ENCODE results near the gene SLC12A9. TPM values are rescaled to one million over a fixed set of nuclear protein-coding genes. Genes with fewer than 3 reads are reported as not detected.

Gene SLC12A9
- total RNA-seq, 1 donor from 2014 or later, result 27.7 TPM

DNA sequence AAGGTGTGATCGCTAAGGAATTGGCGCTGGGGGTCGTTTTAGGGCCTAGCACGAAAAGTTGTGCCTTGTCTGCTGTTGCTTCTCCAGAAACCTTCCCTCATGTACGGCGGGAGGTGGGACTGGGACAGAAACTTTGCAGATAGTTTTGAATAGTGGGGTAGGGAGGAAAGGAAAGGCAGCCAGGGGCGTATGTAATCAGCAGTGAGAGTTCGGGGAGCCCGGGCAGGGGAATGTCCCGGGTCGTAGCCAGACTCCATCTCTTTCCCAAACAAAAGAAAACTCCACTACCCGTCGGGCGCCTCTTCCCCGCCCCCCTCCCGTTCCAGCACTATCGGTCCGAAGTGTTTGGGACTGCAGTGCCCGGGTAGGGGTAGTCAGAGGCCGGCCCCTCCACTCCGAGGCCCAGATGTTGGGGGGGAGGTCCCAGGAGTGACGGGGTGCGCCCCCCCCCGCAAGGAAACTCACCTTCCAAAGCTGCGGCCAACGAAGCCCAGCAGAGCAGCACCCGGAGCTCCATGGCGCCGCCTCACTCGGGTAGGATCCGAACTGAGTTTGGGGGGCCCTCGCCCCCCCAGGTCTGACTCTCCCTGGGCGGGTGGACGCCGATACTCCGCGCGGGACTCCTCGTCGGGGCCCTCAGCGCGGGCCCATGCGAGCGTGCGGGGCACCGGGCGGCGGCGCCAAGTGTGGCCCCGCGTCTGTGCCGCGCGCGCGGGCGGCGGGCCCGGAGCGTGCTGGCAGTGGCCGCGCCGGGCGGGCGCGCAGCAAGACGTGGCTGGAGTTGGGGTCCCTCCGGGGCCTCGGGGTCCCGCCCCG, 25.8 kb upstream of the SLC12A9 start:
- Mint-ChIP-seq H3K9me3 (no peaks in the 10 kb centered on the region), H3K36me3 (ENCODE audit: low read depth) (peaks cover 2% of the 10 kb centered on the region), H3K27me3 (ENCODE audit: low read depth) (peaks cover 3% of the 10 kb centered on the region), H3K4me1 (peaks cover 28% of the 10 kb centered on the region), H3K4me3 (peak overlapping the region; percentile 98), H3K27ac (ENCODE audit: unreplicated experiment) (peak overlapping the region; percentile 97)
- DNase-seq (ENCODE audit: low read depth, low spot score), result no peak
- no peak for TF ChIP-seq CTCF (conservative IDR thresholded peaks at IDR 0.05)

DNA sequence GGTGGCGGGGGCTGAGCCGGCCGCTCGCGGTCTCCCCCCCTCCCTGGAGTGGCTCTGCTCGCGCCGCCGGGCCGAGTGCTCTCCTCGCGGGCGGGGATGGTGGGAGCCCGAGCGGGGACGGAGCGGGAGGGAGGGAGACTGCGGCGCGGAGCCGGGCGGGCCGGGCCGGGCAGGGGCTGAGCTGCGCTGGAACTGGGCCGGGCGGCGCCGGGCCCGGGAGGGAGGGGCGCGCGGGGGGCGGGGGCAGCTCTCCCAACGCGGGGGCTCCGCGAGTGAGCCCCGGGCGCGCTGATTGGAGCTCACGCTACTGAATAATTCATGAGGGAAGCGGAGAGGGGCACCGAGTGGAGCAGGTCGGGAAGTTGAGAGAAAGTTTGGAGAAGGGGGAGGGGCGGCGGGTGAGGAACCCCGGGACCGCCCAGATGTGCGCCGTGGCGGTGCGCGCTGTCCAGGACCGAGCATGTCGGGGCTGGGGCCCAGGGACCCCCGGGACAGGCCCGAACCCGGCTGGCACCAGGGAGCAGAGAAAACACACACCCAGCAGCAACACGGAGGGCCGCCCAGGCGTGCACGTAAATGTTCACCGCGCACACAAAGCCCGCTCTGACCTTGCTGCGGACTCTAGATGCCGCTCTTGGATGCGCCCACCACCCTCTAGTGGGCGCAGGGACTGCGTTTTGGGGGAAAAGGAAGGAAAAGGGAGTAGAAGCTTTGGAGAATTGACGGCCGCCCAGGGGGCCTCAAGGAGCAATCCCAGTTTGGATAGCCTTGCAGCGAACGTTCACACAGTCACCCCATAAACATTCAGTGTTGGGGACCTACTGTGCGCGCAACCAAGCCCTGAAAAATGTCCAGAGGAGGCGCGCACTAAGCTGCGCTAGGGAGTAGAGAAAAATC, 24.9 kb upstream of the SLC12A9 start, which contains the start of gene EPHB4:
EPHB4 (minus strand) TSS at position 194 of the 897 bp plus-strand sequence. CDS start 493 bp downstream, outside the sequence.
- DNase-seq (ENCODE audit: low read depth, low spot score), result peak; percentile 82
- H3K4me3 Mint-ChIP-seq, result peak within 1 kb of the TSS; percentile 99
- H3K4me1 Mint-ChIP-seq, result peaks cover 28% of the 10 kb centered on the region
- H3K9me3 Mint-ChIP-seq, result no peaks in the 10 kb centered on the region
- H3K36me3 Mint-ChIP-seq (ENCODE audit: low read depth), result peaks cover 2% of the 10 kb centered on the region
- TF ChIP-seq CTCF (conservative IDR thresholded peaks at IDR 0.05), result peak; percentile 57
- peaks cover 3% of the 10 kb centered on the region for H3K27me3 Mint-ChIP-seq (ENCODE audit: low read depth)
- H3K27ac Mint-ChIP-seq (ENCODE audit: unreplicated experiment), result peak within 1 kb of the TSS; percentile 99

DNA sequence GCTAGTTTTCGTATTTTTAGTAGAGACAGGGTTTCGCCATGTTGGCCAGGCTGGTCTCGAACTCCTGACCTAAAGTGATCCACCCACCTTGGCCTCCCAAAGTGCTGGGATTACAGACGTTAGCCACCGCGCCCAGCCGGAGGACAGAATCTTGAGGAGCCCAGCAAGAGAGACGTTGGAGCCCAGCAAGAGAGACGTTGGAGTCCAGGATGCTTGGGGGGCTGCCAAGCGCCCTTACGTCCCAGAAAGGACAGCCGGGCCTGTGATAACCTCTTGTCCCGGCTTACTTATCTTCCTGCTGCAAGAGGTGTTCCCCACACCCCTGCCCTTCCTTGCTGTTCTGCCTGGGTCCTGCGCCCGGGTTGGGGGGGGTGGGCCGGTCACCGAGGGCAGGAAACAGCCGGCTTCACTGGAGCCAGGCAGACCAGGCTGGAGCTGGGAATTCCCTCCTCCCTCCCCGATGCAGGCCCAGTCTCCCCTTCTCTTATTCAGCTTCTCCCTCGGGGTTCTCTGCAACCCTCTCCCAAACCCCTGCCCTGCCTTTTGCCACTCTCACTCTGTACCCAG, 23.3 kb upstream of the SLC12A9 start:
- TF ChIP-seq CTCF (conservative IDR thresholded peaks at IDR 0.05), result no peak
- Mint-ChIP-seq H3K27ac (ENCODE audit: unreplicated experiment) (no peak overlapping the region), H3K36me3 (ENCODE audit: low read depth) (peaks cover 2% of the 10 kb centered on the region), H3K4me1 (peaks cover 32% of the 10 kb centered on the region), H3K27me3 (ENCODE audit: low read depth) (peaks cover 3% of the 10 kb centered on the region), H3K4me3 (peak overlapping the region; percentile 81), H3K9me3 (no peaks in the 10 kb centered on the region)
- DNase-seq (ENCODE audit: low read depth, low spot score), result no peak

DNA sequence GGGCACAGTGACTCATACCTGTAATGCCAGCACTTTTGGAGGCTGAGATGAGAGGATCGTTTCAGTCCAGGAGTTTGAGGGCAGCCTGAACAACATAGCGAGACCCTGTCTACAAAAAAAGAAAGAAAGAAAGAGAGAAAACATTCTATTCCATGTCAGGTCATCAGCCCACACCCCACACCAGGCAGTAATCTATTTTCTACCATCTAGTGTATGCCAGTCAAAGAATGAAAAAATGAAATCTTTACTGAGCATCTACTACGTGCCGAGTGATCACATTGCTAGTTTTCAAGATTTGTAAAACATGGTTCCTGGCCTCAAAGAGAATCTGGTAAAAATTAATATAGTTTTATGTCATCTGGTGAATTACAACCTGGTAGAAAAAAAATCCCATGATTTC, 22.1 kb upstream of the SLC12A9 start:
- Mint-ChIP-seq H3K9me3 (no peaks in the 10 kb centered on the region), H3K4me3 (peak overlapping the region; percentile 62), H3K4me1 (peaks cover 30% of the 10 kb centered on the region), H3K27ac (ENCODE audit: unreplicated experiment) (no peak overlapping the region), H3K27me3 (ENCODE audit: low read depth) (peaks cover 3% of the 10 kb centered on the region), H3K36me3 (ENCODE audit: low read depth) (peaks cover 2% of the 10 kb centered on the region)
- TF ChIP-seq CTCF (conservative IDR thresholded peaks at IDR 0.05), result no peak
- DNase-seq (ENCODE audit: low read depth, low spot score), result no peak

GRCh38 chr7:100832281-100832633, 20.3 kb upstream of the SLC12A9 start:
- peaks cover 37% of the 10 kb centered on the region for H3K4me1 Mint-ChIP-seq
- H3K4me3 Mint-ChIP-seq, result peak overlapping the region; percentile 23
- H3K27me3 Mint-ChIP-seq (ENCODE audit: low read depth), result peaks cover 3% of the 10 kb centered on the region
- no peak for TF ChIP-seq CTCF (conservative IDR thresholded peaks at IDR 0.05)
- no peak overlapping the region for H3K27ac Mint-ChIP-seq (ENCODE audit: unreplicated experiment)
- no peak for DNase-seq (ENCODE audit: low read depth, low spot score)
- peaks cover 2% of the 10 kb centered on the region for H3K36me3 Mint-ChIP-seq (ENCODE audit: low read depth)
- H3K9me3 Mint-ChIP-seq, result no peaks in the 10 kb centered on the region

Measured in neural crest cell (in vitro differentiated cells).